HG03432 (cell line): ENCODE measurements around the gene HRH2.

Experiments used
- ATAC-seq: cut with Tn5 transposase; IDR thresholded peaks from one replicate; pipeline ENCODE4 v1.9.1; 2021; ENCODE audit warnings: mild to moderate bottlenecking, moderate library complexity; ENCODE audit not compliant: unreplicated experiment

HRH2 gene

DNA sequence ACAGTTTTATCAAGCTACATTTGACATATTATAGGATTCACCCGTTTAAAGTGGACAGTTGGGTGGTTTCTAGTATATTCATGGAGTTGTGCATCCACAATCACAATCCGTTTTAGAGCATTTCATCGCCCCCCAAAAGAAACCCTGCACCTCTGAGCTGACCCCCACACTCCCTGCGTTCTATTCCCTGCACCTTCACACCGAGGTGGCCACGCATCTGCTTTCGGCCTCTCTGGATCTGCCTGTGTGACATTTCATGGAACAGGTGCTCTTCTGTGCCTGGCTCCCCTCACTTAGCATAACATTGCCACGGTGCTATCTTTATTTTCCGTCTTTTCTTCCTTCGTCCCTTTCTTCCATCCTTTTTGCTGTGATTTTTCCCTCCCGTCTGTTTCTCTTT, 32.7 kb downstream of the HRH2 start:
- ATAC-seq: no peak

DNA sequence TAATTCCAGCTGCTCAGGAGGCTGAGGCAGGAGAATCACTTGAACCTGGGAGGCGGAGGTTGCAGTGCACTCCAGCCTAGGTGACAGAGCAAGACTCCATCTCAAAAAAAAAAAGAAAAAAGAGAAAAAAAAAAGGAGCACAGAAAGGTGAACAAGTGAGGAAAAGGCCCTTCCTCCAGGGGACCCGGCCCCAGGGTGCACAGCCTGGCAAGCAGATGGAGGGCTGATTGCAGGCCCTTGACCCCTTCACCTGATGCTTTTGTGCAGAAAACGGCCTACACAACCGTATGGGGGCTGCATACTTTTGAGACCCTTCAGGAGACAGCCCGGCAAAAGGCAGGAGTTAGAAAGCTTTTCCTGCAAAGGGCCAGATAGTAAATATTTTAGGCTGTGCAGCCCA, 33.9 kb downstream of the HRH2 start:
- no peak for ATAC-seq

DNA sequence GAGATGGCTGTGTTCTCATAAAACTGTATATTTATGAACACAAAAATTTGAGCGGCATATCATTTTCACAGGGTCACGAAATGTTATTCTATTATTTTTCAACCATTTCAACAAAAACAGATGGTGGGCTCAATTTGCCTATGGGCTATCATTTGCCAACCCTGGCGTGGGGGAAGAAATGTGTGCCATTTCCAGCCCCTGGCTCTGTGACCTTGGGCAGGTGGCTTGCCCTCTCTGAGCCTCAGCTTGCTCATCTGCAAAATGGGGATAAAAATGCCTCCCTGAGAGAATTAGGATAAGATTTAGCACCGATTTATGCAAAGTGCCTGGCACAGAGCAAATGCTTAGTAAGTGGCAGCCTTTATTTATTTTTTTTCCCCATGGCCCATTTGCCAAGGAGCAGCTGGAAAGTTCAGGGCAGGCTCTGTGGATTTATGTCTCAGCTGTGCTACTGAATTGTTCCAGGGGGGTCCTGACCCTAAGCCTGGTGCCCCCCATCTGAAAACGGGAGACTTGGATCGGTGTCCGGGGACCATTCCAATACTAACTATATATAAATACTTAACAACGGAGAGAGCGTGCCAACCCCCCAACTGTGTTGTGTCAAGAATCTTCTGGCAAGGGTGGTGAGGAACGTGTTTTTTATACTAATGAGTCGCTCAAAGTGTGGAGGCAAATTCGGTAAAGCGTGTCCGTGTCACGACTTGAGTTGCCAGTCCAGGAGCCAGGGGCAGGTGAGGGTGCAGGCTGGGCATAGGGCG, 34.5 kb downstream of the HRH2 start:
- no peak for ATAC-seq

DNA sequence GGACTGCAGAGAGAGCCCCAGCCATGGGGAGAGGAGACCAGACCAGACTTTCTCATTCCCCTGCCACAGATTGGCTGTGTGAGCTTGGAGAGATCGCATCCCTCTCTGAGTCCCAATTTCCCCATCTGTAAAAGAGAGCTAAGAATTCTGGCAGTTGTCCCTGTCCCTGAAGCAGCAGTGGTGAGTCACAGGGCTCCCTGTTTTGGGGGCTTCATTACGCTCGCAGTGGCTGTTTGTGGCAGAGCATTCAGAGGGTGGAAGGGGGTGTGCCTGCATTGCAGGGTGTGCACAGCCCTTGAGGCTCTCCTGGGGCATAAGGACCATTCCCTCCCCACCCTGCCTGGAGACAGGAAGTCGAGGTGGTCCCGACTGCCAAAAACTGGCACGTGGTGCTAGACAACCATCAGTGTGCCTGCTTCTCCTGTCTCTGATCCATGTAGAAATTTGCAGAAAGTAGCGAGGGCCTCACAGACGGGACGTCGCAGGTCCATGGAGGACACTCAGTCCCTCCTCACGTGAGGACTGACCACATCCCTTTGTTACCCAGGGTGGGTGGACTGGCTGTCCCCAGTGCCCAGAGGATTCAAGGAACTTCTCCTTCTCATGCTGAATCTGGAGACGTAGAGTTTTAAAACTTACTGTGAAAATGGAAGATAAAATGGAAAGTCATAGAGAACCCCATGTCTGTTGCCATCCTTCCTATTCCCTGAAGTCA, 35.3 kb downstream of the HRH2 start:
- ATAC-seq: no peak

DNA sequence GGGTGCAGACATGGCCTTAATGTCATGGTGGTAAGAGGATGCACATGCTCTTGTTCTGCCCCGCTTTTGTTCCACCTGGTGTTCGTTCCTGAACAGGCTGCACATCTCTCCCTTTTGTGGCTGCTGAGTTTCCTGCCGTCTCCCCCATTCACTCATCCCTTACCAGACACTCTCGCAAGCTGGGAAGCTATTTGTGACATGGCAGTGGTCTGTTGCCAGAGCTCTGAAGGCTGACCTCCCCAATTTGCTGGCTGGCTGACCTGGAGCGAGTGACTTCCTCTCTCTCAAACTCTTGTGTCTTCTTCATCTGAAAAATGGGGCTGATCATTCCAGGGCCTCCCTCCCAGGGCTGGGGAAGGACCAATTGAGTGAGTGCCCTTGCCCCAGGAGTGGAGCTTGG, 35.9 kb downstream of the HRH2 start:
- no peak for ATAC-seq

DNA sequence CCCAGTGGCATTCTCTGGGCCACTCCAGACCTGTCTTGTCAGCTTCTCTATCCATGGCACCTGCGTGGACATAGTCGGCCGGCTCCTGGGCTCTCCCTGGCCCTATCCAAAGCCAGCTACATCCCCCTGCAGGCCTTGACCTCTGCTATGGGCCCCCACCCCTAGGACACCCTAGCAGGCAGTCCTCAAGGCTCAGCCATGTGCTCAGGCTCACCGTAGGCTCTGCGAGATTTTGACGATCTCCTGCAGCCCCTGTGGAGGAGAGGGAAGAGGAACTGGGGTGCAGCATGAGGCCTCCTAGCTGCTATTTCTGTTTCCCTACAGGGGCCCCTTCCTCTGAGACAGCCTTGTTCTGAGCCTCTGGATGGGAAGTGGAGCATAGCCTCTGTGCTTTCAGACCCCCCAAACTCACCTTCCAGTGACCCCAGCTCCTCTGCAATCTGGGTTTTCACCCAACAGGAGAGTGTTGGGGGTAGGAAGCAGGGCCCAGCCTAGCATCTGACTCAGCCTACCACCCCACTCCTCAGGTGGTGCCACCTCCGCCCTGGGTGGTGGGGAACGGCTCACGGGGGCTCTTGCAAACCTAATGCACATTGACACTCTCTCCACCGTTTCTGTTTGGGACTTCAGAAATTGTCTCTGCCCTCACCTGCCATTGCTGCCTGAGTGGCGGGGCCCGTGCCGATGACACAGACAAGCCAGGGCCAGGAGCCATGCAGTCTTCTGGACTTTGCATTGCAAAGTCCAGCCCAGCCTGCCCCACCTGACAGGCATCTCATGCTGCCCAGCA, 36.7 kb downstream of the HRH2 start:
- no peak for ATAC-seq

DNA sequence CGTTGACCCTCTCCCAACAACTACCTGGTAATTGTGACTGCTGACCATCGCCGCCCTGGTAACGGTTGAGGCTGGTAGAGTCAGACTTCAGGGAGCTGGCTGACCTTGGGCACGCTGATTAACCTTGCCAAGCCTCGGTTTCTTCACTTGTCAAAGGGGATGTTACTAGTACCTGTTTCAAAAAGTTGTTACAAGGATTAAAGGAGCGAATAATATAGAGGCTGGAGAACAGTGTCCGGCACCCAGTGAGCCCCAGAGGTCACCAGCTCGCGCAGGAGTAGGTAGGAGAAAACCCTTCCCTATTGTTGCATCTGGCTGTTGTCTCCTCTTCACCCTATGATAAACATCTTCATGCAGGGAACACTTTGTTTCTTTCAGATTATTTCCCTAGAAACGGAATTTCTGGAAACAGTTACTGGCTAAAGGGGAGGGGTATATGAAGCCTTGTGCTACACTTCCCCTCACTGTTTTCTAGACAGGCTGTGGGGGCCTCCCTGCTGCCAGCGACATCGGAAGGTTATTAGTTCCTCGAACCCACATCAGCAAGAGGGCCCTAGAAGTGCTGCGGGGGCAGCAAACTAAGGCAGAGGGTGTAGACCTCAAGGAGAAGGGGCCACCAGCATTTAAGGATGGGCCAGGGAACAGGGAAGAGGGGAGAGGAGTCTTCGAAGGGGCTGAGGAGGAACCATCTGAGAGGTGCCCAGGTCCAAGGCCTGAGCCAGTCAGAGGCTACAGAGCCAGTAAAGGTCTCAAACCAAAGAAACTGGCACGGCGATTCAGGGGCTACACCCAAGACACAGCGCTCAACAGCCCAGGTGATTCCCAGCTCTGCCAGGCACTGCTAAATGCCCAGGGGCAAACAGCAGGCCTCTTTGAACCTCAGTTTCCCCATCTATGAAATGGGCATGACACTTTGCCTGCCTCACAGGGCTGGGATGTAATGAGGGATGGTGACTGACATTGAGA, 37.6 kb downstream of the HRH2 start:
- no peak for ATAC-seq

DNA sequence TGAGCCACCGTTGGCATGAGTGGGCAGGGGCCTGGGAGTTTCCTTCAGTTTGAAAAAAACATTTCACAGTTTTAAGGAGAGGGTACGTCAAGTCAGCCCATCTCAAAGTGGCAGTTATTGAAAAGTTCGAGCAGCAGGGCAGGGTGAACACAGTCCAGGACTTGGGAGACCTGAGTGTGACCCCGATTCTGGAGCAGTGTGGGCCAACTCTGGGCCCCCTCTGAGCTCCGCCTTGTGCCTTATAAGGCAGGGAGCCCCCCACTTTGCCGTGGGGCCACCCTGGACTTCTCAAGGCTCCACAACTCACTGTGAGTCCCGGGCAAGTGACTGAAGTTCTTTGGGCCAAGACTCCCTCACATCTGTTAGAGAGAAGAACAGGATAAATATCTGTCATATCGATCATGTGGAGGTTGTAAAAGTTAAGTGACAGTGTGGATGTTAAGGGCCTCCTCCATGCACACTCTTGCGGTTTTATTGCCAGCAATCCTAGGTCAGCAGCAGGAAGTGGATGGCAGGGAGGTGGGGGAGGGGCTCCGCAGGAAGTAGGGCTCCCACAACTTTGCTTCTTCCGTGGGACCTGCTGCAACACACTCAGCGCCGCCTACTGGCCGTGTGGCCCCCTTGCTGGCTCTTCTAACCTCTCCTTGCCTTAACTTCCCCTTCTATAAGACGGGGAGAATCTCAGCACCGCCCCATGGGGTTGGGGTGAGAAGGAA, 38.4 kb downstream of the HRH2 start:
- no peak for ATAC-seq

DNA sequence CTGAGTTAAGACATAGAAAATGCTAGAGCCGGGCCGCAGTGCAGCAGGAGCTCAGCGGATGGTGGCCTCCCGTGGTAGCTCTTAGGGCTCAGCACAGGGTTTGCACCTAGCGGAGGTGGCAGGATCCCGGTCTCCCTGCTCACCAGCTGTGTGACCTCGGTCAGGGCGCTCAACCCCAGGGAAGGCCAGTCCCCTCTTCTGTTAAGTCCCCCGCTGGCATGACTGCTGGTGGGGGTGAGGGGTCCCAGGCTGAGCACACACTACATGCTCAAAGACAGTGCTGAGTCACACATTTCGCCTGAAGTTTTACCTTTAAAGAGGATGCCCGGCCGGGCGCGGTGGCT, 39.0 kb downstream of the HRH2 start:
- no peak for ATAC-seq

DNA sequence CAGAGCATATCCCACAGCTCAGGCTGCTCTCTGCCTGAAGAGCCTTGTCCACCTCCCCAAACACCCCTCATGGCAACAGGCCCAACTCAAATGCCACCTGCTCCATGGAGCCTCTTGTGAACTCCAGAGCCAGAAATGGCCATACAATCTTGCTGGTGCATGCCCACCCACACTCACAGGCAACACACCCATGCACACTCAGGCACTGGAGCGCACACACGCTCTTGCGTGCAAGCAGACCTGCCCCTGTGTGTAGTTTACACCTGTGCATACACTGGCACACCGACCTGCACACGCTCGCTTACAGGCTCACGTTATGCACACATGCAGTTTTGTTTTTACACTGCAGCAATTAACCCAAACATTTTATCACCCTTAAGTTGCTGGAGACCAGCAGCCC, 40.0 kb downstream of the HRH2 start:
- ATAC-seq: no peak

DNA sequence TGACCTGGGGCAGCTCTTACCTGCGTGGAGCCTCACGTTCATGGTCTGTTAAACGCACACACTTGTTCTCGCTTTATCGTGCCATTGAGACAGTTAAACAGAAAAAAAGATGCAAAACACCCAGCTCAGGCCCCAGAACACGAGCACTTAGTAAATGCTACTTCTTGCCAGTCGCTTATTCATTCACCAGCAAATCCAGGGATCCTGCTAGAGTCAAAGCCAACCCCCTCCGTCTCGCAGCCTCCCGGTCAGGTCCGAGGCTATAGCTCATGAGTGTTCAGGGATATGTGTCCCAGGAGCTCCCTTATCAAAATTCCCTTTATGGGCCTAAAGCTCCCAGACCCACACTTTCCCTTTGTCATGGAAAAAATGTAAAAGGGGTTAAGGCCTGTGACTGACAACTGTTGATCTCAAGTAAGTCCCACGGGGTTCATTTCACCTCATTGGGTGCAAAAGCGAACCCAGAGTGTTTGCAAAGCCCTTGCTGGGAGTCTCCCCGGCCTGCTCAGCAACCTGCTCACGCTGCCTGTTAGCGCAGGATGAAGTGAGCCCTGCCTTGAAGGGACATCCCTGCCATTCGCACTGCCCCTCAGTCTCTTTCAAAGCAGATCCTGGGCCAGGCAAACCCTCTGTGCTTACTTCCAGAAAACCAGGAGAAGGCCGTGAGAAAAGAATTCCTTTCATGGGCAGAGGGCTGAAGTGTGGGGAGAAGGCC, 40.7 kb downstream of the HRH2 start:
- no peak for ATAC-seq

DNA sequence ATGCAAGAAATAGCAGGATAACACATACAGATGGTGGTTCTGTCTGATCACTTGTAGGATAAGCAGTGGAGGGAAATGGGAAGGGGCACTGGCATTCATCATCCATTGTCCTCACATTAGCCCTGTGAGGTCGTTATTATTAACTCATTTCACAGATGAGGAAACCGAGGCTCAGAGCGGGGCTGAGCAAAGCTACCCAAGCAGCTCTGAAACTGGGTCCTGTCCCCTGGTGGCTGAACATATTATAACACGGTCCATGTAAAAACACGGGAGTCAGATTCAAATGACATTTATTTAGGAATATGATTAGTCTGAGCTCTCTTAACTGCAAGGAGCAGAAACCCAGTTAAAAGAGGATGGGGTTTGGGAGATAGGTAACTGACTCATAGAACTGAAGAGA, 43.1 kb downstream of the HRH2 start:
- ATAC-seq: no peak

DNA sequence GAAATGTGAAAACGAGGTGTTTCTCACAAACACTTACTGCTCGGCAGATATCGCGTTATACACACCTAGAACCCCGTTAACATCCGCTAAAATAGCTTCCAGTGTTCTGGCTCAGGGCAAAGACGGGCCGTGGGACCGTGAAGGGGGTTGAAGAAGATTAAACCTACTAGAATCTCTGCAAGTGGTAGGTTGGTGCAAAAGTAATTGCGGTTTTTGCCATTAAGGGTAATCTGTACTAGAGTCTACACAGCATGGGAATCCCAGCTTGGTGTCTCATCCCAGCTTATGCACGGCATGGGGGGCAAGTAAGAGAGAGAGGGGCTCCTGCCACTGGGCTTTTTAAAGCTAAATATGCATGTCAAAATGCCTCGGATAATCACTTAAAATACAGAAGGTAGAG, 43.9 kb downstream of the HRH2 start:
- ATAC-seq: no peak

DNA sequence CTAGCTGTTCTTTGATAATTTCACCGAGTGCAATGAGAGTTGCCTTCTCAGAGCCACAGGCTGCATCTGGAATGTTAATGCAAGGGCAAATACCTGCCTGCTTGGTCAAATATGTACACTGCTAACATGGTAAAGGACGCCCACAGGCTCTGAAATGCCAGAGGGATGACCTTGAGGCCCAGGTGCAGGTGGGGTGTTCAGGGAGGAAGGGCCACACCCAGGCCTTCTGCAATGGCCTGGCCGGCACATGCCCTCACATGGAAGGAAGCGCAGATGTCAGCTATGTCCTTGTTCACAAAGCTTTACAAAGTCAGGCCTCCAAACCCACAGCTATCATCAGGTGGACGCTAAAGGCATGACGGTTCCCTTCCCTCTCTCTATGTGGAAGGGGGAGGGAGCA, 48.6 kb downstream of the HRH2 start:
- no peak for ATAC-seq

DNA sequence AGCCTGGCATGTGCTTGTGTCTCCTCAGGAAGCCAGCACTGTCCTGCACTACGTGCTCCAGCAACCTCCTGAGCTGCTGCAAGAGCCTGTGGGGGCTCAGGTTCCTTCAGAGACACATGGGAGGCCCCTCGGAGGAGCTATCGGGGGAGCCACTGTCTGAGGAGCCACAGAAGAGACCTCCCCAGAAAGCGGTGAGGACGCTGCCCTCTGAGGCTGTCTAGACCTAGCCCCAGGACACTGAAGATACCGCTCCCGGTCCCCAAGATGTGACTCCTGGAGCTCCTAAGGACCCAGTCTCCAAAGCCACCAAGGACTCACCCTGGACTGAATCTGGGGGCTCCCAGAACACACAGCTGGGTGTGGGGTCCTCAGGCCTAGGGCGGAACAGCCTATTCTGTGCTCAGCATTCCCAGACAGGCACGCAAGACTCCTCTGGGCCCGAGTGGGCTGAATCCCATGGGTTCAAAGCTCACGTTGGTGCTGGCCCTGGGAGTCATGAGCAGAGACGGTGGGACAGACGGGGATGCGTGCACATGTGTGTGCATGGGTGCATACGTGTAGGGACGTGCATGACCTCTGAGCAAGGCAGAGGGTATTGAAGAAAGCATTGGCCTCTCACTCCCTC, 50.0 kb downstream of the HRH2 start:
- no peak for ATAC-seq

DNA sequence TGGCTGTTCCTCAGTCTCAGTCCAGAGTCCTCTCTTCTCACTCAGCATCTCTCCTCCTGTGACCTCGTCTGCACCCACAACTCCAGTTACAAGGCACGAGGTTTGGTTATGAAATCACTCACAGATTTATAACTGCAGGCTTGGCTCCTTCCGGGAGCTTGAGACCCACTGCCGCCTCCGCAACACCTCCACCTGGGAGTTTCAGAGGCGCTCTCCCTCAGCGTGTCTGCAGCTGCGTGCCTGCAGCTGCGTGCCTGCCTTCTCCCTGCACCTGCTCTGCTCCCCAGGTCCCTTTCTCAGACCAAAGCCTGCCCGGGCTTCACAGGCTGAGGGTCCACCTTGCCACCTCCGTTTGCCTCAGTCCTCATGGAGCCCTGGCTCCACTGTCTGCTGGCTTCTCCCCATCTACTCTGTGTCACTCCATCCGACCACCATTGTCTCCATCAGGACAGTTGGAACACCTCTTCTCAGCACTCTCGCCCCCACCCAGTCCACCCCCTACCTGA, 51.5 kb downstream of the HRH2 start:
- ATAC-seq: no peak

DNA sequence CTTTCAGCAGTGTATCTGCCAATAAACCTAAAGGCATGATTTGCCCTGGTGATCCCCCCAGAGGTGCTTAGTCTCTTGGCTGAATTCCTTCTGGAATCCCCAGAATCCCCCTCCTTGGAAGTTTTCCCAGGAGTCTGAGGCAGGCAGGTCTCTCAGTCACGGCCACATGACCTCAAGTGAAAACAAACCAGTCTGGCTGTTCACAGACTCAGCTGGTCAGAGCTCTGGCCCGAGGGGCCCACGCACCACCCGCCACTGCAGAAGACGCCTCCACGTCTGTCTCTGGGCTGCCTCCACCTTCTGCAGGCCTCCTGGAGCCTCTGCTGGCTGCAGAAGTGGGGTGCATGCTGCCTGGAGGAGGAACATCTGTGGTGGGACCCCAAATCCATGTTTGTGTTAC, 52.5 kb downstream of the HRH2 start:
- ATAC-seq: no peak

DNA sequence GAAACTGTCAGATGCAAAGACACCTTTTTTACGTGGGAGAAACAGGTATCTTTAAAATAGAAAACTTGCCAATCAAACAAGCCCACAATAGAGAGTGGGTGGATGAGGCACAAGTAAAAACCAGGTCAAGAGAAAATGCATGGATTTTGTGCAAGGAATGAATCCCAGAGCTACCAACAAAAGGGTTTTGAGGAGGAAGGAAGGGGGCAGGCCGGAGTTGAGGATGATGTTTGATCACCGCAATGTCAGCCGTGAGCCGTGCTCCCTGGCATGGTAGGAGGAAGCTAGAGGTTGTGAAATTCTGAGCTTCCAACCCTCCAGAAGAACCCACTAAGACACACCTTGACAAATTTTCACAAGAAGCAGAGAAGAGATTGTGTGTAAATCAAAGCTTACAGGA, 53.2 kb downstream of the HRH2 start:
- no peak for ATAC-seq
